Hepatocyte (in vitro differentiated cells): ENCODE measurements around the gene DALRD3. TPM values are rescaled to one million over a fixed set of nuclear protein-coding genes. Genes with fewer than 3 reads are reported as not detected.
A peak's percentile ranks its signal among the peaks of the same experiment; 100 is the strongest.

Source experiments
- DNase-seq: peaks from one replicate; pipeline ENCODE4 v3.0.0-alpha.2; 2016; ENCODE audit warnings: low spot score
- H2AFZ ChIP-seq: fragments of 200-600 bp; sonication (generic); 2 replicates; pipeline ENCODE4 v1.6.0; 2016; ENCODE audit warnings: antibody characterized with exemption, mild to moderate bottlenecking
- H3K27ac ChIP-seq: fragments of 200-600 bp; sonication (generic); 2 replicates; pipeline ENCODE4 v1.5.1; 2016; ENCODE audit warnings: mild to moderate bottlenecking
- H3K27me3 ChIP-seq: fragments of 200-600 bp; sonication (generic); 2 replicates; pipeline ENCODE4 v1.6.1; 2016
- H3K36me3 ChIP-seq: fragments of 200-600 bp; sonication (generic); replicated peaks from 2 replicates; pipeline ENCODE4 v1.5.1; 2016; ENCODE audit warnings: low read depth; ENCODE audit not compliant: insufficient read depth
- H3K4me1 ChIP-seq: fragments of 200-600 bp; sonication (generic); 2 replicates; pipeline ENCODE4 v1.5.1; 2016; ENCODE audit warnings: mild to moderate bottlenecking, moderate library complexity; ENCODE audit not compliant: insufficient read depth
- H3K4me2 ChIP-seq: fragments of 200-600 bp; sonication (generic); 2 replicates; pipeline ENCODE4 v1.6.0; 2016
- H3K4me3 ChIP-seq: fragments of 200-600 bp; sonication (generic); 2 replicates; pipeline ENCODE4 v1.5.1; 2016; ENCODE audit warnings: mild to moderate bottlenecking
- H3K79me2 ChIP-seq: fragments of 200-600 bp; sonication (generic); 2 replicates; pipeline ENCODE4 v1.6.0; 2017; ENCODE audit warnings: mild to moderate bottlenecking
- H3K9me2 ChIP-seq: fragments of 200-600 bp; sonication (generic); replicated peaks from 2 replicates; pipeline ENCODE4 v1.6.0; 2017; ENCODE audit warnings: mild to moderate bottlenecking; ENCODE audit not compliant: insufficient read depth
- H3K9me3 ChIP-seq: fragments of 200-600 bp; sonication (generic); 2 replicates; pipeline ENCODE4 v1.5.1; 2016; ENCODE audit warnings: low read depth, mild to moderate bottlenecking
- H4K20me1 ChIP-seq: fragments of 200-600 bp; sonication (generic); 2 replicates; pipeline ENCODE4 v1.6.0; 2016; ENCODE audit warnings: mild to moderate bottlenecking; ENCODE audit not compliant: insufficient read depth, poor library complexity, severe bottlenecking
- EZH2 ChIP-seq: fragments of 200-600 bp; sonication (generic); IDR thresholded peaks from 2 replicates; pipeline ENCODE4 v1.6.1; 2016; ENCODE audit warnings: antibody characterized with exemption, mild to moderate bottlenecking, borderline replicate concordance
- EZH2phosphoT487 ChIP-seq: fragments of 200-600 bp; sonication (generic); IDR thresholded peaks from one replicate; pipeline ENCODE4 v1.6.1; 2018; ENCODE audit warnings: antibody characterized with exemption, mild to moderate bottlenecking, low read depth, moderate library complexity; ENCODE audit not compliant: unreplicated experiment, severe bottlenecking
- WGBS: methylation state at CpG from one replicate; pipeline ENCODE4 v1.1.6; 2016; ENCODE audit warnings: low lambda C conversion rate; ENCODE audit errors: missing lambda C conversion rate; 5-methylcytosine and 5-hydroxymethylcytosine counted together
- polyA plus RNA-seq: library from polyadenylated mRNA; unstranded; fragments of >200 nt; fragmentation: Nextera tagmentation; extraction: Ambion mirVana; gene quantifications from 2 replicates; pipeline ENCODE4 v1.2.1, GENCODE V29; 2016
- total RNA-seq: library from RNA; depleted of rRNA; stranded (reverse); fragments of >200 nt; gene quantifications from 2 replicates; pipeline ENCODE4 v1.2.3, GENCODE V29; 2014
- TF ChIP-seq, protein P1 (sequence below): fragments of 200-600 bp; sonication (generic); IDR thresholded peaks from 2 replicates; pipeline ENCODE4 v1.5.1; 2016; ENCODE audit warnings: antibody characterized with exemption, mild to moderate bottlenecking; ENCODE audit not compliant: poor library complexity

Gene DALRD3
- total and polyA plus RNA-seq, 2 experiments from 2014 or later, result 27.0 to 29.3 TPM

DNA sequence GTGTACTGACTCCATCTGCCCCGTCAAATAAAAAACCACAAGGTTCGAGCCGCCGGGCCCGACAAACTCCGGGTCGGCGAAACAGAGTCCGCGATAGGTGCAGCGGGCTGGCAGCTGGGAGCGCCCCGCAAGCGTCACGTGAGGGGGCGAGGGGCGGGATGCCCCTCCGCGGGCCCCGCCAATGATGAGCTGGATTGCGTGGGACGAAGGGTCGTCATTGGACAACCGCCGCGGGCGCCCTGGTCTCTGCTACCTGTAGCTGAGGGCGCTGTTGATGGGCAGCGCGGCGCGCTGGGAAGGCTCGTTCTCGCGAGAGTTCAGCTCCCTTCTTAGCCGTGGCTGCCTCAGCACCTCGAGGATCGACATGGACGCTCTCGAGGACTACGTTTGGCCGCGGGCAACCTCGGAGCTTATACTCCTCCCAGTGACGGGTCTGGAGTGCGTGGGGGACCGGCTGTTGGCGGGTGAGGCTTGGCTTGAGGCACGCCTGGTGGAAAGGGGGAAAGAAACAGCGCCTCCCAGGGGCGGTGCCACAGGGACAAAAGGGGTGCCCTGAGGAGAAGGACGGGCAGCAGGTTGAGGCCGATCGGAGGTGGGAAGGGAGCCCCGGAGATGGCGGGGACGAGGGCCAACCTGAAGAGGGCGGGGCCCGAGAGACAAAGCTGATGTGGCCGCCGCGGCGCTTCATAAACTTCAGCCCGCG is 11.2 kb downstream of the DALRD3 start, which contains the start of gene WDR6:
Gene WDR6 (plus strand): TSS at position 324 of the 703 bp plus-strand sequence. CDS start 41 bp downstream, at position 365.
- Histone ChIP-seq H3K4me1 (peaks cover 4% of the 10 kb centered on the region), H3K4me2 (peak within 1 kb of the TSS; percentile 88)

DNA sequence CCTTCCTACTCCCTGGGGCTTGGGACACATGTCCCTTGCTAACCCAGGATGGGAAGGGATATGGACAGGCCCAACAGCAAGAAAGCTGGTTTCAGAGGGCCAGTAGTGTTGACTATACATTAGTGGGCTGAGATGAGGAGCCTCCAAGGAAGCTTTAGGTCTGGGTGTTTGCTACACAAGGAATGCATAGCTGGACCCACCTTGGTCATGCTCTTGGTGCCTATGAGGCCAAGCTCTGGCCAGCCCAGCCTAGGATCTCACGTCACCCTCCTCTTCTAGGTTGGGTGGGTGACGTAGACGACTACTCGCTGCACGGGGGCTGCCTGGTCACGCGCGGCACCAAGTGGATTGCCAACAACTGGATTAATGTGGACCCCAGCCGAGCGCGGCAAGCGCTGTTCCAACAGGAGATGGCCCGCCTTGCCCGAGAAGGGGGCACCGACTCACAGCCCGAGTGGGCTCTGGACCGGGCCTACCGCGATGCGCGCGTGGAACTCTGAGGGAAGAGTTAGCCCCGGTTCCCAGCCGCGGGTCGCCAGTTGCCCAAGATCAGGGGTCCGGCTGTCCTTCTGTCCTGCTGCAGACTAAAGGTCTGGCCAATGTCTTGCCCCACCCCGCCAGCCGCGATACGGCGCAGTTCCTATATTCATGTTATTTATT is 11.8 kb downstream of the DALRD3 start:
- Histone ChIP-seq H3K27me3 (no peaks in the 10 kb centered on the region), H3K27ac (peak overlapping the region; percentile 95), H2AFZ (peak overlapping the region; percentile 47), H3K9me3 (no peaks in the 10 kb centered on the region), H3K36me3 (no peaks in the 10 kb centered on the region), H3K4me2 (peak overlapping the region; percentile 88), H3K4me1 (peaks cover 4% of the 10 kb centered on the region), H4K20me1 (peaks cover 35% of the 10 kb centered on the region), H3K79me2 (peaks cover 40% of the 10 kb centered on the region), H3K4me3 (peak overlapping the region; percentile 40), H3K9me2 (no peaks in the 10 kb centered on the region)
- 5% methylated on average over 31 of the region's 32 CpGs for WGBS
- TF ChIP-seq EZH2 (no peak), EZH2phosphoT487 (no peak)
- TF ChIP-seq, protein P1, sequence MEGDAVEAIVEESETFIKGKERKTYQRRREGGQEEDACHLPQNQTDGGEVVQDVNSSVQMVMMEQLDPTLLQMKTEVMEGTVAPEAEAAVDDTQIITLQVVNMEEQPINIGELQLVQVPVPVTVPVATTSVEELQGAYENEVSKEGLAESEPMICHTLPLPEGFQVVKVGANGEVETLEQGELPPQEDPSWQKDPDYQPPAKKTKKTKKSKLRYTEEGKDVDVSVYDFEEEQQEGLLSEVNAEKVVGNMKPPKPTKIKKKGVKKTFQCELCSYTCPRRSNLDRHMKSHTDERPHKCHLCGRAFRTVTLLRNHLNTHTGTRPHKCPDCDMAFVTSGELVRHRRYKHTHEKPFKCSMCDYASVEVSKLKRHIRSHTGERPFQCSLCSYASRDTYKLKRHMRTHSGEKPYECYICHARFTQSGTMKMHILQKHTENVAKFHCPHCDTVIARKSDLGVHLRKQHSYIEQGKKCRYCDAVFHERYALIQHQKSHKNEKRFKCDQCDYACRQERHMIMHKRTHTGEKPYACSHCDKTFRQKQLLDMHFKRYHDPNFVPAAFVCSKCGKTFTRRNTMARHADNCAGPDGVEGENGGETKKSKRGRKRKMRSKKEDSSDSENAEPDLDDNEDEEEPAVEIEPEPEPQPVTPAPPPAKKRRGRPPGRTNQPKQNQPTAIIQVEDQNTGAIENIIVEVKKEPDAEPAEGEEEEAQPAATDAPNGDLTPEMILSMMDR, result no peak
- DNase-seq, result peak; percentile 67

More for the DNA sequence above, 11.2 kb downstream of the DALRD3 start, which contains the start of gene WDR6:
- Histone ChIP-seq H3K36me3 (no peaks in the 10 kb centered on the region), H3K9me3 (no peaks in the 10 kb centered on the region), H4K20me1 (peaks cover 42% of the 10 kb centered on the region), H3K27ac (peak within 1 kb of the TSS; percentile 95), H3K4me3 (peak within 1 kb of the TSS; percentile 40), H3K79me2 (peaks cover 47% of the 10 kb centered on the region), H3K9me2 (no peaks in the 10 kb centered on the region), H3K27me3 (no peaks in the 10 kb centered on the region), H2AFZ (peak within 1 kb of the TSS; percentile 66)
- peak; percentile 99 for DNase-seq
- WGBS, result under 1% methylated on average over 57 of the region's 65 CpGs
- TF ChIP-seq, protein P1, result peak; percentile 53
- TF ChIP-seq EZH2phosphoT487, result no peak

DNA sequence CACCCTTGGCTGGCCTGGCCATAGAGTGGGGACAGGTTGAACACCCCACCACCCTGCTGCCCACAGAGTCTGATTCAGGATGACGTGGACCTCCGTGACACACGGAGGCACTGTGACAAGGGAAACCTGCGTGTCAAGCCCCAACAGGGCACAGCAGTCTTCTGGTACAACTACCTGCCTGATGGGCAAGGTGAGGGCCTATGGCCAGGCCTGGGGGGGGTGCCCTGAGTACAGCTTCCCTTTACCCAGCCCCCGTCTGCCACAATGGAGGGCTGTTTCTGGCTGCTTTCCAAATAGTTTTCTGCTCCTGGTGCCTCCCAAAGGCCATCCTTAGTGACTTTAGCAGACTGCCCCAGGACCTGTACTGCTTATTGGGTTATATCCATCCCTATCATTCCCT is 12.4 kb downstream of the DALRD3 start:
- Histone ChIP-seq H3K79me2 (peaks cover 35% of the 10 kb centered on the region), H4K20me1 (peaks cover 30% of the 10 kb centered on the region), H3K9me3 (no peaks in the 10 kb centered on the region), H3K27me3 (no peaks in the 10 kb centered on the region), H3K36me3 (no peaks in the 10 kb centered on the region), H3K4me2 (peak overlapping the region; percentile 88), H3K4me1 (peaks cover 4% of the 10 kb centered on the region), H3K4me3 (no peak overlapping the region), H3K27ac (peak overlapping the region; percentile 95), H3K9me2 (no peaks in the 10 kb centered on the region), H2AFZ (no peak overlapping the region)
- WGBS, result 97% methylated on average over 5 of the region's 5 CpGs
- no peak for DNase-seq
- TF ChIP-seq EZH2, result no peak
- no peak for TF ChIP-seq EZH2phosphoT487
- TF ChIP-seq, protein P1, result no peak
